Stimulated activated CD4-positive, alpha-beta T cell treated with anti-CD3 and anti-CD28 coated beads, Interleukin-1b, Interleukin-23, amount 100 ng/mL, for 4 hours (primary cell): Measurements from ENCODE around the gene CCDC92.
A peak's percentile ranks its signal among the peaks of the same experiment; 100 is the strongest.

Experiments used
- DNase-seq, 2 donors: peaks; one replicate each; pipeline ENCODE4 v3.0.0-alpha.2; 2020; ENCODE audit warnings: low read depth in 2 of 2

CCDC92 gene

DNA sequence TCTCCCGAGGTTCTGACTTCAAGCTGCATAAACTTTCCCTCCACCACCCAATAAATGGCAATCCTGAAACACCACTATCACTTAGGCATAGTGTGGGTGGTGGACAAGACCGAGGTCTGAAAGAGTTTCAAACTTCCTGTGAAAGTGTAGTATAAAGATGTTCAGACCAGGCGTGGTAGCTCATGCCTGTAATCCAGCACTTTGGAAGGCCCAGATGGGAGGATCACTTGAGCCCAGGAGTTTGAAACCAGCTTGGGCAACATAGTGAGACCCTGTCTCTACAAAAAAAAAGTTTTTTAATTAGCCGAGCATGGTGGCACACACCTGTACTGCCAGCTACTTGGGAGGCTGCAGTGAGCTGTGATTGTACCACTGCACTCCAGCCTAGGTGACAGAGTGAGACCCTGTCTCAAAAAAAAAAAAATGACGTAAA is 61.9 kb downstream of the CCDC92 start:
- no peak for DNase-seq

DNA sequence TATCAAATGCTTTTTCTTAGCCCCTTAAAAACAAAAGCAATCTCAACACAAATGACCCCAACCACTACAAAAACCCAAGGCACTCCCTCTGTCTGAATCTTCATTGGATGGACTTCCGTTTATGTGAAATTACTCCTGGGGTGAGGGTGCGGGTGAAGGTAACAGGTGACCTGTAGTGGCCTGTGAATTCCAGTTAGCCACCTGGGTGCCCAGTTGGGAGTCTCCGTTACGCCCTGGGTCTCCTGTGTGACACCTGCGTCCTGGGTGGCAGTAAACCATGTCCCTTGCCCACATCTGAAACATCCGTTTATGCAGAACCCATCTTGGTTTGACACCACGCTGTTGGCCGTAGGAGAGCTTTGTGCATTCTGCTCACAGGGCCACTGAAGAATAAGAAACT is 62.6 kb downstream of the CCDC92 start:
- no peak for DNase-seq

DNA sequence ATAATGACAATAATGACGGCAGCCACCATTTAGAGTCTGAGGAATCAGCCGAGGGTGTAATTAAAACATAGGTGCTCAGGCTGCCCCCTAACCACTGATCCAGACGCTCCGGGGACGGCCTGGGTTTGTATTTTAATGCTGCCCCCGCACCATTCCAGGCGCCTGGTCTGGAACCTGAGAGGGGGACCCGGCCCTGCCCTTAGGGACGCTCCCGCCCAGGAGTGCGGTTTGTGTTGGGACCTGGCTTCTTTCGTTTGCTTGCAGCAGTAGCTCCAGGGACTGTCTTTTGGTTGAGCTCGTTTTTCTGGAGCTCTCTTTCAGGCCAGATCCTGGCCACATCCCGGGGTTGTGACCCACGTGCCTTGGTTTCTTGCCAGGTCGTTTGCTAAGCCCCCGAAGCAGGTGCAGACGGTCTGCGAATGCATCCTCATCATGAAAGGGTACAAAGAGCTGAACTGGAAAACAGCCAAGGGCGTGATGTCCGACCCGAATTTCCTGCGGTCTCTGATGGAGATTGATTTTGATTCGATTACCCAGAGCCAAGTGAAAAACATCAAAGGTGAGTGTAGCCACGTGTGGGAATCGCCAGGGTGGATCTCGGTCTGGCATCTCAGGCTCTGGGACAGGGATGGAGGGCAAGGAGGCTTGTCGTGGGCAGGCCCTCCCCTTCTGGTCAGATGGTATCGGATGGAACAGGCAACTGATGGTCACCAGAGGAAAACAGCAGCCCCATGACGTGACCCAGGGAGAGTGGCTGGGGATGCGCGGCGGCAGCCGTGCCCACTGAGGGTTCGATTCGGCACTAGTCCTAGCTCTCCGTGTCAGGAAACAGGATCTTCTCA is 63.5 kb downstream of the CCDC92 start:
- DNase-seq = no peak

DNA sequence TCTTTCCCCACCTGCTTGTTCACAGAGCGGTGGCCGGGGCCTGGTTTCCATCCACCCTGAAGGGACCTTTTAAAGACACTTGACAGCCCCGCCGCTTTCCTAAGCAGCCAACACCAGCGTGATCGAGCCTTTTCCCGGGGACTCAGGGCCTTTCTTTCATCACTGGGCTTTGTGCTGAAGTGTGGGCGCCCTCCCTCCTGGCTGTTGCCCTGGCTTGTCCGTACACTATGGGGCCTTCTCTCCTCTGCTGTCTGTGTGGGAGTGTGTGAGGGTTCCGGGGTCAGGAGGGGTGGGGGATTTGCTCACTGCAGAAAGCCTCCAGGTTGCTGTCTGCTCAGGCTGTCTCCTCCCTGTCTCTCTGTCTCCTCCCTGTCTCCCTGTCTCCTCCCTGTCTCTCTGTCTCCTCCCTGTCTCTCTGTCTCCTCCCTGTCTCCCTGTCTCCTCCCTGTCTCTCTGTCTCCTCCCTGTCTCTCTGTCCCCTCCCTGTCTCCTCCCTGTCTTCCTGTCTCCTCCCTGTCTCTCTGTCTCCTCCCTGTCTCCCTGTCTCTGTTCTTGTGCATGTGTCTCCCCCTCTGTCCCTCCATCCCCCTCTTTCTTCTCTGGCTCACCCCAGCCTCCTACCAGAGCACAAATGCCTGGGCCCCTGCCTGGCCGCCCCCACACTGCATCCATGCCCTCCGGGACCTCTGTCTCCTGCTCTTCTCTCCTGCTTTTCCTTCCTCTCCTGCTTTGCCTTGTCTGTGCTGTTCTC is 64.7 kb downstream of the CCDC92 start:
- DNase-seq = no peak

DNA sequence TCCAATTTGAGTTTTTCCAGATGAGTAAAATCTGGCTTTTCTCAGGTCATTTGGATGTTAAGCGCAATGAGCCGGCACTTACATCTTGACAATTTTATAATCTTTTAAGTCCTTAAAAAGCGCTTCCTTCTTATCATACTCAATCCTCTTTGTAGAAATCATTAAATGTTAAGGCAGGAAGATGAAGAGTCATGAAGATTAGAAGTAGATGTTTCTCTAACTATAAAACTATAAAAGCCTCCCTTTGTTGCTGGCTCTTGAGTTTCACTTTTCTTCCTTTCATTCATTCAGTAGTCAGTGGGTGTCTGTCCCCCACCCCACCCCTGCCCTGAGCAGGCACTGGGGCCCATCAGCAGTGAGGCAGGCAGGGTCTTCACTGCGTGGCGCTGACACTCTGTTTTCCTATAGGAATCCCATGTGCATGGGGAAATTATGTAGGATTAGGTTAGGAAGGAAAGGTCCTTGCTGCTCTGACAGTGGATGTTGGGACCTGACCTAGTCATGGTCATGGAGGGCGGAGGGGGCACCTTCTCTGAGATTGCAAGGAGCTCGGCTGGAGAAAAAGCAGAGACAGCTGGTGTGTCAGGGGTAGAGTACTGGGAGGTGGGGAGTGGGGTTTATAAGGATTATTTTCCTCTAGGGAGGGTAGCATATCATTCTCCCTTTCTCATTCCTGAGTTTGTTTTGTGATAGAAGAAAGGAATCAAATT is 65.8 kb downstream of the CCDC92 start:
- DNase-seq = no peak

DNA sequence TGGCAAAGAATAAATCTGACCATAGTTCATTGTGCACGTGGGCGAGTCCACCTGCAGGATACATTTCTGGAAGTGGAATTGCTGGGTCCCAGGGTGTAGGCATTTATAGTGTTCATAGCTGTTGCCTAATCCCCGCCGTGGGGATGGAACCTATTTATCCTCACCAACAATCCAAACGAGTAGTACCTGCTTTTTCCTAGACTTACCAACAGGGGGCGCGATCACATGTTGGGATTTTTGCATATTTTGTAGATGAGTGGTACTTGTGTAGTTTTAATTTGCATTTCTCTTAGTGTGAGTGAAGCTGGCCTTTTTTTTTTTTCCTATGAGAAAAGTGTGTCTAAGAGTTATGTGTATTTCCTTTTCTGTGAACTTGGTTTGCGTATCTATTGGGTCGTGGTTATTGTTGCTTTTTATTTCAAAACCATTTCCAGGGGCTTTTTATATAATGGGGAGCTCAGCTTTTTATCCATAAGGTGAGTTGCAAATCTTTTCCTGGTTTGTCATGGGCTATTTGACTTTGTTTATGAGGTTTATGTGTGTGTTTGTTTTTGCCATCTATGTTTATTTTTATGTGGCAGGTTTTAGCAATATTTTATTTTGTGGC is 67.2 kb downstream of the CCDC92 start:
- DNase-seq = peak; percentile 29 to 66

DNA sequence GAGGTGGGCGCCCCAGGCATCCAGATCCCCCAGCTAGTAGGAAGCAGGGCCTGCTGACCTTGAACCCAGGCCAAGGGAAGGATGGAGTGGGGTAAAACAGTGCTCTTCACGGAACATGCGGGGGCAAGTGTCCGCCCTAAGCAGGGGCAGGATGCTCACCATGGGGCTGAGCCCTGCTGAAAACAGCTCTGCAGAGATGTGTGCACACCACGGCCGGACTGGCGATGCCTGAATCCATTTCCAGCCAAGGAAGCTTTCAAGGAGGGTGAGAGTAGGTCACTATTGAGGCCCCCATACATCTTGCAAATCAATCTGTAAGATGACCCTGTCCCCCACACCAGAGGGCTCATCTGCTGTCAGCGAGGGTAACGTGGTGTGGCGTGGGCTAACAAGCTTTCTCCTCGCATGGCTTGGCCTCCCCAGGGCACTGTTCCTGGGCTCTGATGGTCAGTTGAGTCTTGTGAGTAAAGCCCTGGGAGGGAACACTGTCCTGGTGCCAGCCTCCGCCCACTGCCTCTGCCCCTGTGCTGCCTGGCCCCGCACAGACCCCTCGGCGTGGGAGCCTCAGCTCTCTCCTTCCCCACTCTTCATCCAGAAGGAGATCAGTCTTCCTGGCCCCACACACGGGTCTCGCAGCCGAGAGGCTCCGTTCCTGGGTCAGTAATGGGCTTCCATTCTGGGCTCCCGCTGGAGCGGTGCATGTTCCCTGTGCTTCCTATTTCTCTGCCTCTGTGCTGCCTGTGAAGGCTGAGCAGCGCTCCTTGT is 69.1 kb downstream of the CCDC92 start:
- DNase-seq = no peak

DNA sequence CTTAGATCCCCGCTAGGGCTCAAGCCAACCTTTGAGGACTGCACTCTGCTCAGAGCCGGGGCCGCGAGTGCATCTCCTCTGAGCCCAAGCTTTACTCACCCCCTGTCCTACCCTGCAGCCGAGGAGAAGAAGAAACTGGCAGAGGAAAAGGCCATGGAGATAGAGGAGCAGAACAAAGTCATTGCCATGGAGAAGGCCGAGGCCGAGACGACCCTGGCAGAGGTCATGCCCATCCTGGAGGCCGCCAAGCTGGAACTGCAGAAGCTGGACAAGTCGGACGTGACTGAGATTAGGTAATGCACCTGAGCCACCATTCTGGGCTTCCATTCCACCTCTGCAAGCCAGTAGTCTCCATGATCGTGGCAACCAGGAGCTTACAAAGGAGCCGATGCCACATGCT is 69.8 kb downstream of the CCDC92 start:
- no peak for DNase-seq

DNA sequence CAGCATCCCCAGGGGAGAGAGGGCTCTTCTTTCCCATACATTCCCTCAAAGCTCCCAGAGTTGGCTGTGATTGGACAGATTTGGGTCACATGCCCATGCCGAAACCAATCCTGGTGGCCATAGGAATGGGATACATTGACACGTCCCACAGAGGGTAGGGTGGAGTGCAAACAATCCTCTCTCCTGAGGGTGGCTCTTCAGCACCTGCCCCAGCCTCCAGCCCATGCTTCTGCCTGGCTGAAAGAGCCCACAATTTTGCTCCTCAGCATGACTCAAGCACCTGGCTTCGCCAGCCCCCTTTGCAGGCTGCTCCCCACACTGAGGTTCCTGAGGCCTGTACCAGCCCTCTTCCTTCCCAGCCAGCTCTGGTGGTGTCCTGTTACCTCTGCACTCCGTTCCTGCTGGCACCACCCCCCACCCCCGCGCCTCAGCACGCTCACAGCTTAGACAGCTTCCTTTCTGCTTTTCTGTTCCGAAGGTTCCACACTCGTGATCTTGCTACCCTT is 71.7 kb downstream of the CCDC92 start:
- DNase-seq = peak in 1 of 2 donors; percentile 7

DNA sequence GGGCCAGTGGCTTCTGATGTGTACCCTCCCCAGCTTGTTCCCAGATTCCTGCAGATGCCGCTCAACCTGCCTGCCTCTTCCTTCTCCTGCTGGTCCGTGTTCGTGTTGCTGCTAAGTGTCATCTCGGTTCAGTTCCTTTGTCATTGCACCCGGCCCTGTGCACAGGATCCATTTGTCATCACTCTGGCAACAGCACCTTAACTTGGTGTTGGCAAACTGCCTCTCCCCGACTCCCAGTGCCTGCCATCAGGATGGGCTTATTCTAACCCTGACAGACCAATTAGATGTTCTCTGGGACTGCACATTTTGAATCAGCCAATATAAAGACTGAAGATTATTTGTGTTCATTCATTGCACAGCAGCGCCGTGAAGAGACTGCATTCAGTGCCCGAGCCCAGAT is 73.3 kb downstream of the CCDC92 start:
- no peak for DNase-seq

DNA sequence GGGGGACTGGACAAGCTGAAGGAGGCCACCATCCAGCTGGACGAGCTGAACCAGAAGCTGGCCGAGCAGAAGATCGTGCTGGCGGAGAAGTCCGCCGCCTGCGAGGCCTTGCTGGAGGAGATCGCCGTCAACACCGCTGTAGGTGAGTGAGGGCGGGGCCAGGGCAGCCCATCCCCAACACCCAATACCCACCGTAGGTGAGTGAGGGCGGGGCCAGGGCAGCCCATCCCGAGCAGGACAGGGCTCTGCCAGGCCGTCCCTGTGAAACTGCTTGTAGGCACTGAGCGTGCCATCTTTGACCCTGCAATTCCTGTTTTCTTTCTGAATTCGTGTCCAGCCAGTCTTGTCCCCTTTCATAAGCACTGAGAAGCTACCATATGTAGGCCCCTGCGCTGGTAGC is 74.0 kb downstream of the CCDC92 start:
- DNase-seq = no peak

DNA sequence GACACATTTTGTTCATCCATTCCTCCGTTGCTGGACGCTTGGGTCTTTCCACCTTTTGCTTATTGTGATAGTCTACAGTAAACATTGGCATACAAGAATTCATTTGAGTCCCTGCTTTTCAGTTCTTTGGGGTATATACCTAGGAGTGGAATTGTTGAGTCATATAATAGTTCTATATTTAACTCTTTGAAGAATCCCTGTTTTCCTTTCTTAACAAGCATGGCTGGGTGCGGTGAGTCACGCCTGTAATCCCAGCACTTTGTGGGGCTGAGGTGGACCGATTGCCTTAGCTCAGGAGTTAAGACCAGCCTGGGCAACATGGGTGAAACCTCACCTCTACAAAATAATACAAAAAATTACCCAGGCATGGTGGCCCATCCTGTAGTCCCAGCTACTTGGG is 75.4 kb downstream of the CCDC92 start:
- DNase-seq = no peak

DNA sequence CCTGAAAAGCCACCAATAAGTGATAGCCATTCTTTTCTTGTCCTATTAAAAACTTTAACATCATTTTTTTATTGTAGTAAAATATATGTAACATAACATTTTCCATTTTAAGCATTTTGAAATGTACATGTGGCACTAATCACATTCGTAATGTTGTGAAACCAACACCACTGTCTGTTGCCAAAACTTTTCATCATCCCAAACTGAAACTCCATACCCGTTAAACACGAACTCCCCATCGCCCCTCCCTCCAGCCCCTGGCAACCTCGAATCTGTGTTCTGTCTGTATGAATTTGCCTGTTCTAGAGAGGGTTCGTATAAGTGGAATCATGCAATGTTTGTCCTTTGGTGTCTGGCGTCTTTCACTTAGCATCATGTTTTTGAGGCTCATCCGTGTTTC is 75.9 kb downstream of the CCDC92 start:
- no peak for DNase-seq

DNA sequence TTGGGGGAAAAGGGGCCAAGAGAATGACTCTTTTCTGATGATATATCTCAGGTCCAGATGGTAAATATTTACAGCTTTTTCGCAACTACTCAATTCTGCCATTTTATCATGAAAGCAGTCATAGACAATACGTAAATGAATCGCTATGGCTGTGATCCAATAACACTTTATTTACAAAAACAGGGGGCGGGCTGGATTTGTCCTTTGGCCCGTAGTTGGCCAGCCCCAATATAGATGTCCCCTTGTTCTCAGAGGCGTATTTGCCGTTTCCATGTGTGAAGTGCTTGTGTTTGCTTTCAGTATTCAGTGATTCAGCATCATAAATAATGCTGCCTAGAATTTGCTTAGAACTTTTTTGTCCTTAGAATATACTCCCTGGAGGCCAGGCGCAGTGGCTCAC is 77.2 kb downstream of the CCDC92 start:
- DNase-seq = no peak

DNA sequence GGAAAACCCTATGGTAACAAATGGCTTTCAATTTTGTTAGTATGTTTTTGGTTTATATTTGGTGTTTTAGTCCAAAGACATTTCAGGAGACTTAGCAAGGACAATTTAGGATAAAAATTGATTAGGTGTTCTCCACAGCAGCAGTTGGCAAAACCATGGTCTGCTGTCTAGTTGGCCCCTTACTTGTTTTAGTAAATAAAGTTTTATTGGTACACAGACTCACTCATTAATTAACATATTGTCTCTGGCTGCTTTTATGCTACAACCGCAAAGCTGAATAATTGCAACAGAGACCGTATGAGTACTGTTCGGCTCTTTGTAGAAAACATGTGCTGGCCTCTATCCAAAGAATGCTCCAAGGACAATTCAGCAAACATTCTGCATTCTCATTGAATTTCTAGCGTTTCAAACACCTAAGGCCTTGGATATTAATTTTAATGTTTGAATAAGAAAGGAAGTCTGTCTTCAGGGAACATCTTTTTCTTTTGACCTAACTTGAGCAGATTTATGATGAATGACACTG is 77.7 kb downstream of the CCDC92 start:
- DNase-seq = no peak

DNA sequence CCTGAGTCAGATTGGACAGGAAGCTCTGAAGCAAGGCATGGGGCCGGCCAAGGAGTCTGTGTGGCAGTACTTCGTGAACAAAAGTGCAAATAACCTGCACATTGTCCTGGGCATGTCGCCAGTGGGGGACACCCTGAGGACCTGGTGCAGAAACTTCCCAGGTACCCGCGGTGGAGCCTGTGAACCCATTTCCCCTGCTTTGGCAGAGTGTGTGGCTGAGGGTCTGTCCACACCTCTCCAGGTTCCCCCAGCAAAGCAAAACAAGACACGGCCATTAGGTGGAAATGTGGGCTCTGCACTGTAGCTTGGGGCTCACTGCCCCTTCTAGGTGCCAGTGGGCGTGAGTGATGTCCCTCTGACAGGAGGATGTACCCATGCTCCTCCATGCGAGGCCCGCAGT is 79.4 kb downstream of the CCDC92 start:
- DNase-seq = no peak

DNA sequence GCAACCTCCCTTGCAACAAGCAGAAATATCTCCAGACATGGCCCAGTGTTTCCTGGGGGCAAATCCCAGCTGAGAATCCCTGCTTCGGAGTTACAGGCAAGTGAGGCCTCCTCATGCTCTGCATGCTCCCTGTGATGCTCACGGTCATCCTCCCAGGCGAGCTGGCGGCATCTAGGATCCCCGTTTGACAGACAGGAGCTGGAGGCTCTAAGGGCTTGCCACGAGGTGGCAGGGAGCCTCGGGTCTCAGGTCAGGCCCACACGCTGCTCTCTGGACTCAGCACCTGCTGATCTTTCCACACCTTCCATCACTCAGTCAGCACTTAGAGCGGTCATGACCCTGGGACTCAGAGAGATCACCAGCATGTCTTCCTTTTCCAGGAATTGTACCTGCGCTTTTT is 79.8 kb downstream of the CCDC92 start:
- no peak for DNase-seq

DNA sequence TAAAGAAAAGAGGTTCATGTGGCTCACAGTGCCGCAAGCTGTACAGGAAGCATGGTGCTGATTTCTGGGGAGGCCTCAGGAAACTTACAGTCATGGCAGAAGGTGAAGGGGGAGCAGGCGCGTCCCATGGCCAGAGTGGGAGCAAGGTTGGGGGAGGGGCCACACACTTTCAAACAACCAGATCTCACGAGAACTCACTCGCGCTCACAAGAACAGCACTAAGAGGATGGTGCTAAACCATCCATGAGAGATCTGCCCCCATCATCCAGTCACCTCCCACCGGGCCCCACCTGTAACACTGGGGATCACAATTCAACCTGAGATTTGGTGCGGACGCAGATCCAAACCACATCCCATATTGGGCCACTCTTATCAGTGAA is 80.5 kb downstream of the CCDC92 start:
- DNase-seq = no peak

DNA sequence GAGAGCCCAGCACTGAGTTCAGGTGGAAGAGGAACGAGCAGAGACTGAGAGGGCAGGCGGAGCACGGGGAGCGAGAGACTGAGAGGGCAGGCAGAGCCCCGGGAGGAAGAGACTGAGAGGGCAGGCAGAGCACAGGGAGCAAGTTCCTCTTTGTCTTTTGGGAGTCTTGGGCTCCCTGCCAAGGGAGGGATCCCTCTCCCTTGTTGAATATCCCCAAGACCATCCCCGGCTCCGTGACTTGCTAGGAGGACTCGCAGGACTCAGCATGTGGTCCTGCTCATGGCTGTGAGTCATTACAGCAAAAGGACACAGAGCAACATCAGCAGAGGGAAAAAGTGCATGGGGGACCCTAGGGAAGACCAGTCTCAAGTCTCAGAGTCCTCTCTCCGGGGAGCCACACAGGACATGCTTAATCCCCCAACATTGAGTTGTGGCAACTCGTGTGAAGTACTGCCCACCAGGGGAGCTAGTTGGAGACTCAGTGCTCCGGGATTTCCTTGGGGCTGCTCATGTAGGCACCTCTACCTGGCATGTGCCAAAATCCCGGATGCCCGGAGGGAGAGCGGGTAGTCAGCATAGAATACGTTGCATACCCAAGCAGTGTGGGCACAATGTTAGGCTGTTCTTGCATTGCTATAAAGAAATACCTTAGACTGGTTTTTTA is 81.0 kb downstream of the CCDC92 start:
- no peak for DNase-seq

DNA sequence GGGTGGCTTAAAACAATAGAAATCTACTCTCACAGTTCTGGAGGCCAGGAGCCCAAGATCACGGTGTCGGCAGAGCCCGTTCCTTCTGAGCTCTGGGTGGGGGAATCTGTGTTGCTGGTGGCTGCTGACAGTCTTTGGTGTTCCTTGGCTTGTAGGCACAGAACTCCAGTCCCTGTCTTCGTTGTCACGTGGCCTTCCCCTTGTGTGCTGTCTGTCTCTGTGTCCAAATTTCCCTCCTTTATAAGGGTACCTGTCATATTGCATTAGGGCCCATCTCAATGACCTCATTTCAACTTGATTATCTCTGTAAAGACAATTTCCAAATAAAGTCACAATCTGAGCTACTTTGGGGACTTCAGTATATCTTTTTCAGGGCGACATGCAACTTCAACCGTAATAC is 81.6 kb downstream of the CCDC92 start:
- no peak for DNase-seq

DNA sequence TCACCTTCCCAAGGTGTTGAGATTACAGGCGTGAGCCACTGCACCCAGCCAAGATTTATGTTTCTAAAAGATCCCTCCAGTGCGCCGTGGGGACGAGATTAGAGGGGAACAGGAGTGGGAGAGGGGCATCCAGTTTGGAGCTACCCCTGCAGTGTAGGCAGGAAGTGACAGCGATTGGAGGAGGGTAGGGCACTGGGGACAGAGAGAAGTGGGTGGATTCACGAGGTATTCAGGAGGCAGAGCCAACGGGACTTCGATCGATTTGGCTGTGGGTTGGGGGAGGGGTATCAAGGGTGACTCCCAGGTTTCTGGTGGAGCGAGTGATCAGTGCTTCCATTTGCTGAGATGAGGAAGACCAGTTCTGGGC is 82.1 kb downstream of the CCDC92 start:
- DNase-seq = no peak
